DMS153 (cell line): ENCODE data around the gene KCNJ13.

Experiments used
- DNase-seq: peaks from one replicate; lab custom pipeline; 2025; lab: John Stamatoyannopoulos, UW

Gene KCNJ13

DNA sequence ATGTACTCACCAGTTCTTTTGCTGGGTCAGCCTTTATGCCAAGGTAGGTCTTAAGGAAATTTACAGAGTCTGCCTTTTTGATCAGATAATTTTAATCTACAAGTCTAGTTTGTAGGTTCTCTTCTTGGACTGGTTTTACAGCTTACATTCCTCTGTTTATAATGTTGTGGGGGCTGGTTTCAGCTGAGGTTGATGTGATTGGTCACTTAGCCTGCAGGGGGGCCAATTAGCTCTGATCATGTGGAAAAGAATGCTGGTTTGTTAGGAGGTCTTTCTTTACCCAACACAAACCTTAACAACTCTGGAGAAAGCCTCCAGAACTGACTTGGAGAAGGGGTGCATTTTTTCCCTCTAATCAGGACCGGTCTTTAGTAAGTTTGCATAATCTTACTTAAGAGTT is at the start of gene KCNJ13:
TSS of gene KCNJ13 (minus strand) at position 131 of the 400 bp plus-strand sequence. CDS start 5,203 bp downstream, outside the sequence.
- no peak for DNase-seq

DNA sequence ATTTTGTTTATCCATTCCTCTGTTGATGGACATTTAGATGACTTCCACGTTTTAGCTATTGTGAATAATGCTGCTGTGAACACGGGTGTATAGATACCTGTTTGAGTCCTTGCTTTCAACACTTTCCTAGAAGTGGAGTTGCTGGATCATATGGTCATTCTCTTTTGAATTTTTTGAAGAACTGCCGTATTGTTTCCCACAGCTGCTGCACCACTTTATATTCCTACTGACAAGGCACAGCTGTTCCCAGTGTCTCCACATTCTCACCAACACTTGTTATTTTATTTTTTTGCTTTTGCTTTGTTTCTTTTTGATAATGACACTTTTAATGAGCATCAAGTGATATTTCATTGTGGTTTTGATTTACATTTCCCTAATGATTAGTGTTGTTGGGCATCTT is 41.4 kb upstream of the KCNJ13 start:
- no peak for DNase-seq

DNA sequence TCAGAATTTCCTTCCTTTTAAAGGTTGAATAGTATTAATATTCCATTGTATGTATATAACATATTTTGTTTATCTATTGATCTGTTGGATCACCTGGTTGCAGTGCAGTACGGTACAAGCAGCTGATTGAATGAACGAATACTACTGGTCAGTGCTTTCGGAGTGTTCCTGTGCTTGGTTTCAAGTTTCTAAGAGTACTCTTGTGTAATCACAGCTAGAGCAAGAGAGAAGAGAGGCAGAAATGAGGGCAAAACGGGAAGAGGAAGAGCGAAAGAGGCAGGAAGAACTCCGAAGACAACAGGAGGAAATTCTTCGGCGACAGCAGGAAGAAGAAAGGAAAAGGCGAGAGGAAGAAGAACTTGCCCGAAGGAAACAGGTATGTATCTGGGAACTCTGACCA is 40.3 kb upstream of the KCNJ13 start:
- DNase-seq = no peak

DNA sequence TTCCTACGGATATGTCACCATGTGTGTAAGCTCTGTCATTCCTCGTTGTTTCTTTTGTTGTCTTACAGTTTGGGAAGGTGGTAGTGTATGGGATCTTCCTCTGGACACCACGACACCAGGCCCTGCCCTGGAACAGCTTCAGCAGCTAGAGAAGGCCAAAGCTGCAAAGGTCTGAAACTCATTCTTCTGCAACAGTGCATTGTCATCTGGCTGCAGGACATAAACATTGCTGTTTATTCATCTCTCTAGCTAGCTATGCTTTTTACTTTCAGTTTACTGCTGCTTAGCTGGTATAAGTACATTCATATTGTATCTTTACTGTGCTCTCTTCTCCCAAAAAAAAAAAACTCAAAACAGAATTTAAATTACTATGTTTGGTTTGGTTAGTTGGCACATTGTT is 39.2 kb upstream of the KCNJ13 start:
- DNase-seq = no peak

DNA sequence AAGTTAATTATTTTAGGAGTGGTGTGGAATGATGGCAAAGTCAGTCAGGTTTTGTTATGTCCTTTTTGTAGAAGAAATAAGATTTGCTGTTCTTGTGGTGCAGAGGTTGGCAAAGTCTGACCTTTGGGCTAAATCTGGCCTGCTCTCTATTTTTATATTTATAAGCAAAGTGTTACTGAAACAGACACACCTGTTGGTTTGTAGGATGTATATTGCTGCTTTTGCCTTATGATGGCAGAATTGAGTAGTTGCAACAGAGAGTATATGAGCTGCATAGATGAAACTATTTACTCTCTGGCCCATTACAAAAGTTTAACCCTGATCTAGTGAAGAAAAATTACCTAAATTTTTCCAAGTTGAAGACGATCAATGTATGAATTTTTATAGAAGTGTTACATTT is 34.1 kb upstream of the KCNJ13 start:
- no peak for DNase-seq

DNA sequence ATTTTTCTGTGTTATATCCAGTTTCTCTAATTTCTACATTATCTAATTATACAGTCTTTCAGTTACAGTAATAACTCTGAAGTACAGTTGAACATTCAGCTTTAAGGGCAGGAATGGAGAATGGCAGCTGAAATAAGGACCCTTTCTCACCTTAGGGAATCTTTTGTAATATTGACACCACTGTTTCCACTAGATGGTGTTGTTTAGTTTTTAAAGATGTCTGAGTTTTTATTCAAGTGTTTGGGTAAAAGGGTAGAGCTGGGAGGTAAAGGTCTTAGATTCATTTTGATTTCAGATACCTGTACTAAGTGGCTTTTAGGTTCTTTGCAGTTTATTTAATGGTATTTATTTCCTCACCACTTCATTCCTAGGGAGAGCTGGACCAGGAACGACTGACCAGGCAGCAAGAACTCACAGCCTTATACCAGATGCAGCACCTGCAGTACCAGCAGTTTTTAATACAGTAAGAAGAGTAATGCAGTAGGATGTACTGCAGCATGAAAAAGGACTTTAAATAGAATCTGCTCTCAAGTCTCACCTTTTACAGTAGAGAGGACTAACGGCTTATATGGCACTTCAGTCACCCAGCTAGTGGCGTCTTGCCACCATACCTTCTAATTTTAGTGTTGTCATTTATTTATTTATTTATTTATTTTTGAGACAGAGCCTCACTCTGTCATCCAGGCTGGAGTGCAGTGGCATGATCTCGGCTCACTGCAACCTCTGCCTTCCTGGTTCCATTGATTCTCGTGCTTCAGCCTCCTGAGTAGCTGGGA is 33.2 kb upstream of the KCNJ13 start:
- no peak for DNase-seq

DNA sequence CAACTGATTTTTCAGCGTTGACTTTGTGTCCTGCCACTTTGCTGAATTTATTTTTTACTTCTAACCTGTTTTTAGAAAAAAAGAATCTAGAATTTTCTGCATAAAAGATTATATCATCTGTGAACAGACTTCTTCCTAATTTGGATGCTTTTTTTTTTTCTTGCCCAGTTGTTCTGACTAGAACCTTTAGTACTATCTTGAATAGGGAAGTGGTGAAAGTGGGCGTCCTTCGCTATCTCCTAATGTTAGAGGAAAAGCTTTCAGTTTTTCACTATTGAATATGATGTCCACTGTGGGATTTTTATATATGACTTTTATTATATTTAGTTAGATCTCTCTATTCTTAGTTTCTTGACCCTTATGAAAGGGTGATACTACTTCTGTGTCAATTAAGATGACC is 25.7 kb upstream of the KCNJ13 start:
- DNase-seq = no peak

DNA sequence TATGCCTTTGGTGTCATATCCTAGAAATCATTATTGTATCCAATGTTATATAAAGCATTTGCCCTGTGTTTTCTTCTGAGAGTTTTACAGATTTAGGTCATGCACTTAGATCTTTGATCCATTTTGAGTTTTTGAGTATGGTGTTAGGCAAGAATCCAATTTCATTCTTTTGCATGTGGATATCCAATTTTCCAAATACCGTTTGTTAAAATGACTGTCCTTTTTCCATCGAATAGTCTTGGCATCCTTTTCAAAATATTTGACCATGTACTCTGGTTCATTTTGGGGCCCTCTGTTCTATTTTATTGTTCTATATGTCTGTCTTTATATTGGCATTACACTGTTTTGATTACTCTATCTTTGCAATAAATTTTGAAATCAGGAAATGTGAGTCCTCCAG is 23.8 kb upstream of the KCNJ13 start:
- no peak for DNase-seq

DNA sequence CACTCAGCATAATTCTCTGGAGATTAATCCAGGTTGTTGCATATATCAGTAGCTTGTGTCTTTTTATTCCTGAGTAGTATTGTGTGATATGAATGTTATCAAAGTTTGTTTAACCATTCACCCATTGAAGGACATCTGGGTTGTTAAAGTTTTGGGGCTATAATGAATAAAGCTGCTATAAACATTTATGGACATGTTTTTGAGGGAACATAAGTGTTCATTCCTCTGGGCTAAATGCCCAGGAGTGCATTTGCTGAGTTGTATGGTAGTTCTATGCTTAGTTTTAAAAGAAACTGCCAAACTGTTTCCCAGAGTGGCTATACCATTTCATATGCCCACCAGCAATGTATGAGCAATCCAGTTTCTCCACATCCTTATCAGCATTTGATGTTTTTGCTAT is 21.8 kb upstream of the KCNJ13 start:
- no peak for DNase-seq

DNA sequence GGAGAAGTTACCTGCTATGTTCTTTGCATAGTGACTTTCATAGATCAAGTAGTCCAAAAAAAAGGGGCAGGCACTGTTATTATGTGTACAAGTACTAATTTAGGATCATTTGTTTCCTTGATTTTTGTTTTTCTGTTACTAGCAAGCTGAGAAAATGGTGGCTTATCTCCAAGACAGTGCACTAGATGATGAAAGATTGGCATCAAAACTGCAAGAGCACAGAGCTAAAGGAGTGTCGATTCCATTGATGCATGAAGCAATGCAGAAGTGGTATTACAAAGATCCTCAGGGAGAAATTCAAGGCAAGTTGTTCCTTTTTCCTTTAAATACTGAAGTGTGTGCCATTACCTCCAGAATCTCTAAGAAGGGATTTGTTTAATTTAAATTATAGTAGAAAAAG is 19.6 kb upstream of the KCNJ13 start:
- no peak for DNase-seq

DNA sequence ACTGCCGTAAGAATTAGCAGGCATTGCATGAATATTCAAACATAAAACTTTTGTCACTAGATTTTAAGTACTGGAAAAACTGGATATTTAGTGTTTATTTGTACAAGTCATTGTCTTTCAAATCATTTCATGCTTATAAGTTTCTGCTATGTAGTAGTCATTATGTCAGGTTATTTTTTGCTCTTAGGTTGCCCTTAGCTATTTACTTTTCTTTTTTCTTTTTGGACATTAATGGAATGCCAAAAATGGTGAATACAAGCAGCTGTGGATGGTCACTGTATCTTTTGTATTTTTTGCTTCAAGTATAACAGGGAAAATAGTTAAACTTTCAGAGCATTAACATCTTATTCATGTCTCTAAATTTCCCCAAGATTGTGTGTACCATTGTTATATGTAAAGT is 18.6 kb upstream of the KCNJ13 start:
- no peak for DNase-seq

DNA sequence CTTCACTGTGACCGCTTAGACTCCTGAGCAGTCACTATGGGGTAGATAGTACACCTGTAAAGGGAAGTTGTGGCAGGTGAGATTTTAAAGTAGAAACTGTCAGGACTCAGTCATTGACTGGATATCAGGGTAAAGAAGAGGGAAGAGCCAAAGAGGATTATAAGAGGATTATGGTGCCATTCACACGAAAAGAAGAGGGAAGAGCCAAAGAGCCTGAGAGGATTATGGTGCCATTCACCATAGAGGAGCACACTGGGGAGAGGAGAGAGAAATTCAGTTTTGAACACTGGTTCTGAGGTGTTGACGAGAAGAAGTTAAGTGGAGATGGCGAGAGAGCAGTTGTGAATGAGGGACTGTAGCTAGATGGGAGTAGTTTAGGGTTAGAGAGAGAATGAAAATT is 16.9 kb upstream of the KCNJ13 start:
- no peak for DNase-seq

DNA sequence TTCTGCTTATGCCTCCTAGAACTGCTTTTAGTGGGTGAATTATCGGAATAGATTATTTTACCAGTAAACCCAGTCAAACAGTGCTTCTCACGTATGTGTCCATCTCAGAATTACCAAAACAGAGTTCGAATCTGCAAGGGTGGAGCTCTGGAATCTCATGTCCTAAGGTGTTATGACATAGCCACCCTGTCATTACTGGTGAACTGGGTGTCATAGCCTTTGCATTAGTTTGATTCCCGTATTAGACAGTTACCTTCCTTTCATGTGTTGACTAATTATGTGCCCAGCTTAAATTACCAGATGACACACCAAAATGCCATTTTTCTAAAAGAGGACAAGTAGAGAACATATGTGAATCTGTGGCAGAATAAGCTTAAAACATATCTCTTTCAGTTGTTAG is 15.2 kb upstream of the KCNJ13 start:
- DNase-seq = no peak

DNA sequence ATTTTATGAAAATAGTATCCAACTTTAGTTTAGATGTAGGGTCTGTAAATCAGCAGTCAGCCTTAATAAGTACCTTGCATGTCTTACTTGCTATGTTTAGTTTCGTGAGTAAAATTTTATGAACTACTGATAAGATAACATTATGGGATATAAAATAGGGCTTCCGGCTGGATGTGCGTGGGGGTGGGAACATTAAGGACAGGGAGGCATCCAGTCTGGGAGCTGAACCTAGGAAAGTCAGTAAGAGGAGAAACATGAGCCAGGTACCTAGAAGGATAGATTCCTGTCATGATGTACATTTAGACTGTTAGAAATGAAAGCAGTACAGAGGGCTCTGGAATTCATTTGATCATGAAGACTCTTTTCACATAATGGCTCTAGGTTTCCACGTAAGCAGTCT is 12.7 kb upstream of the KCNJ13 start:
- no peak for DNase-seq

DNA sequence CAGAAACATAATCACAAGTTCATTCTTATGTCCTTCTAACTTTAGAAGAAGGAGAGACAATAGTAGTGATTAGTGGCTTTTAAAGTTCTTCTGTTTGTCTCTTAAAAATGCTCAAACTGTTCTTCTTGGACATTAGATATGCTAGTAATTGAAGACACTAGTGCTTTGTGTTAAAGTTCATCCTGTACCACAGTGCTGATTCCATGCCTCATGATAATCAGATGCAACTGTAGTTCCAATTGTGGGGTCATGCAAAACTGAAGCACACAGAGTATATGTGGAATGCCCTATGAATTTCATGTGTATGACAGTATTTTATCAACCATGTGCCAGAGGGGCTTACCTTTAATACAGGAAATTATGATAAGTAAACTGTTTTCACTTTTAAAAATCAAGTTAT is 11.4 kb upstream of the KCNJ13 start:
- no peak for DNase-seq

DNA sequence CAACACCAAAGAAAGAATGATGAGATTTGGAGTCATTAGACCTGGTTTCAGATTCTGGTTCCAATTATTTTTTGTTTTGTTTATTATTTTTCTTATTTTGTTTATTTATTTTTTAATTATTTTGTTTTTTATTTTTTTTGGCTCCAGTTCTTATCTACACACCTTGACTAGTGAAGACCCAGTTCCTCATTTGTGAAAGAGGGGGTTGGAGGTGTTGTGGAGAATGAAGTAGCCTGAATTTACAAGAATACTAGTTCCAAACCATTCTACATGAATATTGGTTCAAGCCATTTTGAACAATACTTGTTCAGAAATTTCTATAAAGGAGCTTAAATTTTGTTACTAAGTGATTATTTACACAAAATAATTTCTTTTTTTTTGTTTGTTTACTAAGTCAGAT is 6.9 kb upstream of the KCNJ13 start:
- no peak for DNase-seq

DNA sequence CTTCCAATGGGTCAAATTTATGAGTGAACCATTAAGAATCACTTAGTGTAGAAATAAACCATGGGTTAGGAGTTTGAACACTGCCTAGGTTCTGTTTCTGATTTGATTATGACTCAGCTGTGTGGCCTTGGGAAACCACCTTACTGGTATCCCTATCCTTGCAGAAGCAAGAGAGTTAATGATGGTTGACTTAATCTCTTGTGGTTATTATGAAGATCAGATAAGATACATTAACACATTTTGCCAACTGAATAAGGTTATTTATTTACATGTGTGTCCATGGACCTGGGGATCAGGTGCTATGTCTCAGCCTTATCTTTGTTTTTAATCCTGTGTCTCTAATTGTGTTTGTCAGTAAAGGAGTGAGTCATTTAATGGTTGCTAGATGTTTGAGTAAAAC is 5.4 kb upstream of the KCNJ13 start:
- DNase-seq = no peak

DNA sequence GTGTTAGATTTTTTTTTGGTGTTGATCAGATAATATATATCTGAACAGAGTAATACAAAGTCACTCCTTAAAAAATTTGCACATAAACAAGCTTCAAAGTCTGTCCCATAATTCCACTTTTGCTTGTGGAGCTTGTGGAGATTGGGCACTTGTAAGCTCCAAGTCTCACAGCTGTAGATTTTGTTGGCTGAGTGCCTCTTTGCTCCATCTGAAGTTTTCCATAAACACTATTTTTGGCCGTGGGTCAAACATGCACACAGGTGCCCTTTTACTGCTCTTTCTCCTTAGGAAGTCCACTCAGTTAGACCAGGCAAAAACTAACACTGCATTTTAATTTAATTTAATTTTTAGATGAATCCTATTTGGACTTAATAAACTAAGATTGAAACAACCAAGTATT is 3.6 kb upstream of the KCNJ13 start:
- no peak for DNase-seq

DNA sequence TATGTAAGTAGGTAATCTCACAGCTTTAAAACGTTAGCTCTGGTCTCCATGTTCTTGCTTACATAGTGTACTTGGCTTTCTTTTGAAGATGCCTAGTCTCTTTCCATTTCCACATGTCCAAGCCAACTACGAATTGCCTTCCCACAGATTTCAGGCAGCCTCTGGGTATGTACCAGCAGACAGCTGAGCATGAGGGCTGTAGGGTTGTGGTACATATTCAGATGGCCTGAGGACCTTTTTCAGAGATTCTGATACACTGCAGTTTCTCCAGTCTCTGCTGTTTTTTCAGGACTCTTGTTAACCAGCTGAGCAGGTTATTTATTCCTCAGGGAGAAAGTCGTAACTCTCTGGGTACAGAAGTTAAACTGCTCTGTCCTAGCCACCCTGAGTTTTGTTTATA is 3.1 kb upstream of the KCNJ13 start:
- DNase-seq = no peak

DNA sequence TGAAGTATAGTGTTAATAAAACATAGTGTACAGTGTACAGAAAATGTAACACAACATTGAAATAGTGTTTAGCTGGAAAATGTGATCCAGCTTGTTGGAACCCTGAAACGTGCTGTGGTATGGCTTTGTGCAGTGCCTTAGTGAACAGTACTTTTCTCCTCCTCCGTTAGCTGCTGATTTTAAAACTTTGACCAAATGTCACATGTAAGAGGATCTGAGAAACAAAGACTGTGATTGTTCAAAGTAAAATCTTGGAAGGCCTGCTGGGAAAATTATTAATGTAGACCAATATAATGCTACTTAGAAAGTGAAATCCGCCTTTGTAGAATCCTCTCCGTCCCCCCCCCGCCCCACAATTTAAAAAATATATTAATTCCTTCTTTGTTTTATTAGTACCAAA is 911 bp upstream of the KCNJ13 start:
- DNase-seq = no peak

DNA sequence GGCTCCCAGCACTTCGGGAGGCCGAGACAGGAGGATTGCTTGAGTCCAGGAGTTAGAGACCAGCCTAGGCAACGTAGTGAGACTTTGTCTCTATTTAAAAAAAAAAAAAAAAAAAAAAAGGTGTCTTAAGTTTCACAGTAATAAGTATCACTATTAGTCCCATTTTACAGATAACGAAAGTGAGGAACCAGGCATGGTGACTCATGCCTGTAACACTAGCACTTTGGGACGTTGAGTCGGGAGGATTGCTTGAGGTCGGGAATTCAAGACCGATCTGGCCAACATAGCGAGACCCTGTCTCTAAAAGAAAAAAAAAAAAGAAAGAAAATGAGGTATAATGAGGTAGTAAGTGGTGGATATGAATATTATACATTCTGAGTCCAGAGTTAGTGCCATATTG is 2.5 kb downstream of the KCNJ13 start:
- DNase-seq = no peak

DNA sequence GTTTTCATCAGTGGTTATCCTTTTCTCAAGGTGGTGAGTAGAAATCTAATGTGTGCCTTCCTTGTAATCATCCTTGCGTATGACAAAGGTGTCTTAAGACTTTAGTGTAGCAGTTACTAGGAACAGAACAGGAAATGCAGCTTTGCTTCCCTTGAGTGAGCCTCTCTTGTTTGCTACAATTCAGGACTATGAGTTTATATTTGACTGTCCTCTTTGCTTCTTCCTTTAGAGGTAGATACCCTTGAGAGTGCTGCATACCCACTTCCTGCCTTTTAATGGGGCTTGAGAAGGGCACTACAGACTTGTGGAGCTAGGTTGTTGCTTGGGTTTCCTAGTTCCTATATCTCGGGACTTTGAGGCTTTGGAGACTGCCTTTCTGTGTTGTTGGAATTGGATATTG is 3.8 kb downstream of the KCNJ13 start:
- no peak for DNase-seq

DNA sequence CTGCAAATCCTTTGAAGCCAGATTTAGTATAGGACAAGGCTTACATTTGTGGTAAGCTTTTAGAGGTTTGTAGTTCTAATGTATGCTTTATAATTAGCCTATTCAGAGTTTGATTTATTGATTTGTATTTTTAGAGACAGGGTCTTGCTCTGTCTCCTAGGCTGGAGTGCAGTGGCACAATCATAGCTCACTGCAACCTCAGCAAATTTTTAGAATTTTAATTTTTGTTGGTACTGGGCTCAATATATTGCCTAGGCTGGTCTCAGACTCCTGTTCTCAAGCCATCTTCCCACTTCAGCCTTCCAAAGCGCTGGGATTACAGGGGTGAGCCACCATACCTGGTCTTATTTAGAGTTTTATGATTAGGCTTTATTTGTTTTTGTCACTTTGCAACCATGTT is 4.5 kb downstream of the KCNJ13 start:
- no peak for DNase-seq

DNA sequence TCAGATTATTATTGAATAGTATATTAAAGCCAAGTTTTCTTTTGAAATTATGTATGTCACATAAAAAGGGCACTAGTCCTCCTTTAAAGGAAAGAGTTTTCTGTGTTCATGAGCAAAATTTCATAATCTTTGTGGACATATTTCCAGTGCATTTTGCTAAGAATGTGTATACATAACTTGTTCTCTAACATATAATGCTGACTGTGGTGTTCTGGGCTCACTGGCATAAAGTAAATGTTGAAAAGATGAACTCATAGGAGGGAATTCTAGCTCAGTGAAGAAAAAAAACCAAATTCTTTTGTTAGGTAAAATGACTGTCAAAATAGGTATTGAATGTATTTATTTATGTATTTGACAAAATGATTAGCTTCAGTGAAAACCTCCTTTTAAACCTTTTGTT is 6.2 kb downstream of the KCNJ13 start:
- DNase-seq = no peak

DNA sequence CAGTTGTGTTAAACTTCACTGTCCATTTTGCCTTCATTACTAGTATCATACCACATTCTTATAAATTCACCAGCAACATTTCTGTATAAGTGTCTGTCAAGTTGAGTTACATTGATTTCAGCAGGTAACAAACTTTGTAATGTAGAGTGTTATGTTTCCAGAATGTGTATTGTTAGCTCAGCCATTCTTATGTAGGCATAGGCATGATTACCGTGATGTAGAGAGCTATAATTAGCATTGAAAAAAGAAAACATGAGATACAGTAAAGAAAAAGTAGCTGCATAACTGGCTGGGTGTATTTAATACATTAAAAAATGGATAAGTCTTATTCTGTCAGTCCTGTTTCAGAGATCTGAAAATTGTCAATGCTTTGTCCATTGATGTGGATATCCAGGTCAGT is 8.5 kb downstream of the KCNJ13 start:
- no peak for DNase-seq
